HG03520 (cell line): ENCODE measurements around the gene UBC.
A peak's percentile ranks its signal among the peaks of the same experiment; 100 is the strongest.

Experiments used
- ATAC-seq: cut with Tn5 transposase; IDR thresholded peaks from one replicate; pipeline ENCODE4 v1.9.1; 2021; ENCODE audit warnings: mild to moderate bottlenecking, moderate library complexity; ENCODE audit not compliant: unreplicated experiment

Gene UBC

GRCh38 chr12:124914392-124915238, at the start of gene UBC:
Gene UBC, minus strand, starts transcription at chr12:124914650. Its CDS starts 879 bp downstream, at chr12:124913771.
- peak; percentile 22 for ATAC-seq

- ATAC-seq = no peak
These were observed 48.8 kb upstream of the UBC start for GRCh38 chr12:124963211-124963610.

GRCh38 chr12:124961055-124961454, 46.6 kb upstream of the UBC start:
- ATAC-seq = no peak

- ATAC-seq = no peak
These were observed 42.1 kb upstream of the UBC start for GRCh38 chr12:124956571-124956970.

- ATAC-seq = no peak
These were observed 40.3 kb upstream of the UBC start for GRCh38 chr12:124954771-124955170.

- ATAC-seq = no peak
These were observed 39.4 kb upstream of the UBC start for GRCh38 chr12:124953689-124954405.

- ATAC-seq = no peak
These were observed 38.4 kb upstream of the UBC start for GRCh38 chr12:124952801-124953200.

GRCh38 chr12:124952295-124952694, 37.8 kb upstream of the UBC start:
- no peak for ATAC-seq

GRCh38 chr12:124949779-124950728, 35.6 kb upstream of the UBC start:
- no peak for ATAC-seq

GRCh38 chr12:124949066-124949465, 34.6 kb upstream of the UBC start:
- ATAC-seq = no peak

- no peak for ATAC-seq
These were observed 33.3 kb upstream of the UBC start for GRCh38 chr12:124947561-124948398.

- ATAC-seq = no peak
These were observed 32.6 kb upstream of the UBC start for GRCh38 chr12:124947013-124947412.

- no peak for ATAC-seq
These were observed 32.0 kb upstream of the UBC start for GRCh38 chr12:124946447-124946793.

- ATAC-seq = no peak
These were observed 26.7 kb upstream of the UBC start for GRCh38 chr12:124941170-124941527.

- peak; percentile 35 for ATAC-seq
These were observed 26.1 kb upstream of the UBC start for GRCh38 chr12:124940393-124941169.

- ATAC-seq = peak; percentile 1
These were observed 25.6 kb upstream of the UBC start for GRCh38 chr12:124940143-124940392.

GRCh38 chr12:124939421-124940142, 25.1 kb upstream of the UBC start:
- ATAC-seq = peak; percentile 48

- peak; percentile 30 for ATAC-seq
These were observed 24.6 kb upstream of the UBC start for GRCh38 chr12:124939079-124939420.

GRCh38 chr12:124938587-124938986, 24.1 kb upstream of the UBC start:
- no peak for ATAC-seq
